Measurements from ENCODE around the gene SLC7A8.
A peak's percentile ranks its signal among the peaks of the same experiment; 100 is the strongest.
"Not testable (repeated sequence)": the region's sequence is repeated elsewhere in the genome, so short reads cannot be mapped to it uniquely, and the experiment has no call there.

Gene SLC7A8

GRCh38 chr14:23183479-23183878, at the start of gene SLC7A8:
Gene SLC7A8, minus strand, starts transcription at chr14:23183660. Its CDS starts 746 bp downstream, at chr14:23182914.
- Histone ChIP-seq H3K9me3 (no peaks in the 10 kb centered on the region), H3K4me1 (peaks cover 7% of the 10 kb centered on the region), H3K36me3 (replicated peaks) (no peaks in the 10 kb centered on the region), H3K27me3 (ENCODE audit: low read depth) (peaks cover 3% of the 10 kb centered on the region; the same call in 1 of the 2 replicates), H3K4me3 (peak within 1 kb of the TSS; percentile 31)
- DNase-seq (ENCODE audit: low spot score in 2 of 2): peak; percentile 66 to 80
- in situ Hi-C loops (cut with MboI; ENCODE audit: low sequenced_read_pairs): no loop called here

- H3K27me3 ChIP-seq (ENCODE audit: low read depth); H3K36me3 ChIP-seq (replicated peaks); DNase-seq (ENCODE audit: low spot score in 2 of 2); H3K9me3 ChIP-seq; in situ Hi-C loops (cut with MboI; ENCODE audit: low sequenced_read_pairs); H3K4me3 ChIP-seq; H3K4me1 ChIP-seq: not testable (repeated sequence)
These were observed 48.9 kb upstream of the SLC7A8 start for GRCh38 chr14:23232241-23232808.

GRCh38 chr14:23228812-23229211, 45.4 kb upstream of the SLC7A8 start:
- Histone ChIP-seq H3K4me3 (no peak overlapping the region), H3K27me3 (ENCODE audit: low read depth) (no peaks in the 10 kb centered on the region; the same call in 1 of the 2 replicates), H3K36me3 (replicated peaks) (no peaks in the 10 kb centered on the region), H3K9me3 (peaks cover 3% of the 10 kb centered on the region; the same call in 1 of the 2 replicates), H3K4me1 (no peaks in the 10 kb centered on the region)
- in situ Hi-C loops (cut with MboI; ENCODE audit: low sequenced_read_pairs): no loop called here
- no peak for DNase-seq (ENCODE audit: low spot score in 2 of 2)

GRCh38 chr14:23227566-23227965, 44.1 kb upstream of the SLC7A8 start:
- H3K4me3 ChIP-seq: no peak overlapping the region
- H3K9me3 ChIP-seq: peaks cover 3% of the 10 kb centered on the region; the same call in 1 of the 2 replicates
- in situ Hi-C loops (cut with MboI; ENCODE audit: low sequenced_read_pairs): no loop called here
- no peaks in the 10 kb centered on the region for H3K4me1 ChIP-seq
- no peak for DNase-seq (ENCODE audit: low spot score in 2 of 2)
- H3K27me3 ChIP-seq (ENCODE audit: low read depth): peaks cover 3% of the 10 kb centered on the region
- no peaks in the 10 kb centered on the region for H3K36me3 ChIP-seq (replicated peaks)

- H3K27me3 ChIP-seq (ENCODE audit: low read depth): peaks cover 14% of the 10 kb centered on the region
- H3K9me3 ChIP-seq; H3K4me1 ChIP-seq; H3K4me3 ChIP-seq; DNase-seq (ENCODE audit: low spot score in 2 of 2); H3K36me3 ChIP-seq (replicated peaks); in situ Hi-C loops (cut with MboI; ENCODE audit: low sequenced_read_pairs): not testable (repeated sequence)
These were observed 41.5 kb upstream of the SLC7A8 start for GRCh38 chr14:23224958-23225357.

- H3K27me3 ChIP-seq (ENCODE audit: low read depth): peaks cover 14% of the 10 kb centered on the region
- no peak for DNase-seq (ENCODE audit: low spot score in 2 of 2)
These were observed 35.6 kb upstream of the SLC7A8 start for GRCh38 chr14:23219075-23219474.

GRCh38 chr14:23217032-23218020, 33.9 kb upstream of the SLC7A8 start:
- in situ Hi-C loops (cut with MboI; ENCODE audit: low sequenced_read_pairs): no loop called here
- H3K4me1 ChIP-seq: no peaks in the 10 kb centered on the region
- H3K27me3 ChIP-seq (ENCODE audit: low read depth): peaks cover 8% of the 10 kb centered on the region; the same call in 1 of the 2 replicates
- peaks cover 6% of the 10 kb centered on the region for H3K9me3 ChIP-seq
- no peaks in the 10 kb centered on the region for H3K36me3 ChIP-seq (replicated peaks)
- no peak overlapping the region for H3K4me3 ChIP-seq
- no peak for DNase-seq (ENCODE audit: low spot score in 2 of 2)

More at GRCh38 chr14:23219075-23219474, 35.6 kb upstream of the SLC7A8 start:
- H3K4me1 ChIP-seq: no peaks in the 10 kb centered on the region
- no peaks in the 10 kb centered on the region for H3K36me3 ChIP-seq (replicated peaks)
- H3K4me3 ChIP-seq: no peak overlapping the region
- in situ Hi-C loops (cut with MboI; ENCODE audit: low sequenced_read_pairs): no loop called here
- H3K9me3 ChIP-seq: peaks cover 6% of the 10 kb centered on the region

- no peaks in the 10 kb centered on the region for H3K36me3 ChIP-seq (replicated peaks)
- in situ Hi-C loops (cut with MboI; ENCODE audit: low sequenced_read_pairs): no loop called here
These were observed 32.0 kb upstream of the SLC7A8 start for GRCh38 chr14:23215421-23215820.

GRCh38 chr14:23209651-23210423, 26.4 kb upstream of the SLC7A8 start:
- no peaks in the 10 kb centered on the region; the same call in 1 of the 2 replicates for H3K4me1 ChIP-seq
- H3K36me3 ChIP-seq (replicated peaks): no peaks in the 10 kb centered on the region
- in situ Hi-C loops (cut with MboI; ENCODE audit: low sequenced_read_pairs): no loop called here
- H3K9me3 ChIP-seq: no peaks in the 10 kb centered on the region; the same call in 1 of the 2 replicates
- DNase-seq (ENCODE audit: low spot score in 2 of 2): no peak
- no peak overlapping the region for H3K4me3 ChIP-seq
- H3K27me3 ChIP-seq (ENCODE audit: low read depth): no peaks in the 10 kb centered on the region

More at GRCh38 chr14:23215421-23215820, 32.0 kb upstream of the SLC7A8 start:
- Histone ChIP-seq H3K27me3 (ENCODE audit: low read depth) (no peaks in the 10 kb centered on the region), H3K9me3 (peaks cover 6% of the 10 kb centered on the region), H3K4me1 (no peaks in the 10 kb centered on the region), H3K4me3 (no peak overlapping the region)
- DNase-seq (ENCODE audit: low spot score in 2 of 2): no peak

GRCh38 chr14:23208324-23208723, 24.9 kb upstream of the SLC7A8 start:
- Histone ChIP-seq H3K4me1 (no peaks in the 10 kb centered on the region; the same call in 1 of the 2 replicates), H3K27me3 (ENCODE audit: low read depth) (no peaks in the 10 kb centered on the region), H3K36me3 (replicated peaks) (no peaks in the 10 kb centered on the region), H3K4me3 (no peak overlapping the region), H3K9me3 (no peaks in the 10 kb centered on the region; the same call in 1 of the 2 replicates)
- DNase-seq (ENCODE audit: low spot score in 2 of 2): no peak
- in situ Hi-C loops (cut with MboI; ENCODE audit: low sequenced_read_pairs): no loop called here

- H3K36me3 ChIP-seq (replicated peaks): no peaks in the 10 kb centered on the region
- H3K27me3 ChIP-seq (ENCODE audit: low read depth): no peaks in the 10 kb centered on the region
- no peak overlapping the region for H3K4me3 ChIP-seq
- H3K9me3 ChIP-seq: no peaks in the 10 kb centered on the region; the same call in 1 of the 2 replicates
- no peaks in the 10 kb centered on the region; the same call in 1 of the 2 replicates for H3K4me1 ChIP-seq
- in situ Hi-C loops (cut with MboI; ENCODE audit: low sequenced_read_pairs): no loop called here
- no peak for DNase-seq (ENCODE audit: low spot score in 2 of 2)
These were observed 23.7 kb upstream of the SLC7A8 start for GRCh38 chr14:23207146-23207540.

- no peaks in the 10 kb centered on the region for H3K36me3 ChIP-seq (replicated peaks)
- DNase-seq (ENCODE audit: low spot score in 2 of 2): no peak
- H3K4me3 ChIP-seq: no peak overlapping the region
- H3K9me3 ChIP-seq: no peaks in the 10 kb centered on the region; the same call in 1 of the 2 replicates
- no peaks in the 10 kb centered on the region for H3K27me3 ChIP-seq (ENCODE audit: low read depth)
- H3K4me1 ChIP-seq: no peaks in the 10 kb centered on the region; the same call in 1 of the 2 replicates
- in situ Hi-C loops (cut with MboI; ENCODE audit: low sequenced_read_pairs): no loop called here
These were observed 23.1 kb upstream of the SLC7A8 start for GRCh38 chr14:23206422-23207145.

- Histone ChIP-seq H3K36me3 (replicated peaks) (no peaks in the 10 kb centered on the region), H3K9me3 (no peaks in the 10 kb centered on the region), H3K4me3 (no peak overlapping the region), H3K27me3 (ENCODE audit: low read depth) (no peaks in the 10 kb centered on the region), H3K4me1 (peaks cover 7% of the 10 kb centered on the region)
- DNase-seq (ENCODE audit: low spot score in 2 of 2): no peak
- in situ Hi-C loops (cut with MboI; ENCODE audit: low sequenced_read_pairs): no loop called here
These were observed 18.5 kb upstream of the SLC7A8 start for GRCh38 chr14:23202001-23202400.

Measured in HAP-1 (cell line).